Tibial nerve (tissue), 4 donors: ENCODE results near the gene CCR5.

ENCODE experiments used
- CTCF ChIP-seq, 5 experiments: fragments of 200-600 bp in 3 of 5; fragments of 450-650 bp in 2 of 5; sonication (generic) in 3 of 5; IDR thresholded peaks; one replicate each; pipeline ENCODE4 v1.5.1; 2016 to 2019; ENCODE audit warnings: antibody characterized with exemption in 5 of 5, mild to moderate bottlenecking in 3 of 5, moderate library complexity in 2 of 5
- EP300 ChIP-seq, 2 donors: sonication (generic); formaldehyde crosslinking; IDR thresholded peaks; one replicate each; pipeline ENCODE4 v1.6.1; 2017; ENCODE audit warnings: antibody characterized with exemption in 2 of 2, mild to moderate bottlenecking in 1 of 2
- POLR2A ChIP-seq, 2 donors: fragments of 450-650 bp; IDR thresholded peaks; one replicate each; pipeline ENCODE4 v1.6.1; 2017; ENCODE audit warnings: antibody characterized with exemption in 2 of 2, mild to moderate bottlenecking in 2 of 2, moderate library complexity in 2 of 2

GRCh38 chr3:46354984-46355383, 15.8 kb upstream of the CCR5 start:
- TF ChIP-seq CTCF (IDR thresholded peaks at IDR 0.05) (no peak), POLR2A (IDR thresholded peaks at IDR 0.05) (no peak), EP300 (IDR thresholded peaks at IDR 0.05) (no peak)
